ENCODE measurements around the gene GPATCH2L. TPM values are rescaled to one million over a fixed set of nuclear protein-coding genes. Genes with fewer than 3 reads are reported as not detected.

The GPATCH2L gene
- total and polyA plus RNA-seq, 8 donors = 2.2 to 96.5 (median 22.9) TPM

DNA sequence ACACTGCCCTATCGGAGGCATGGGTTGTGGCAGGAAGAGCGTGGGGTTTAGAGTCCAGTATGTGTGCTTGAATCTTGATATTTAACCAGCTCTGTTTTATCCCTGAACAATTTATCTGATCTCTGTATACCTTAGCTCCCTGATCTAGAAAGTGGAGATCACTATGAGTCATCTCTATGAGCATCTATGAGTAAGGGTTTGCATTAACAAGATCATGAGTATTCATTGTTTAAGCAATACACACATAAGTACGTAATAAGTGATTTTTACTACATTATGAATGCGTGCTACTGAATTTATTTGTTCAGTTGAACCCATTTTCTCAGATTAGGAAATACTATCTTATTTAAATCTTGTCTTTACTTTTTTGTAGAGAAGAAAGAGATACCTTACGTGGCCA lies 49.4 kb downstream of the GPATCH2L start:
- TF ChIP-seq, protein P1, sequence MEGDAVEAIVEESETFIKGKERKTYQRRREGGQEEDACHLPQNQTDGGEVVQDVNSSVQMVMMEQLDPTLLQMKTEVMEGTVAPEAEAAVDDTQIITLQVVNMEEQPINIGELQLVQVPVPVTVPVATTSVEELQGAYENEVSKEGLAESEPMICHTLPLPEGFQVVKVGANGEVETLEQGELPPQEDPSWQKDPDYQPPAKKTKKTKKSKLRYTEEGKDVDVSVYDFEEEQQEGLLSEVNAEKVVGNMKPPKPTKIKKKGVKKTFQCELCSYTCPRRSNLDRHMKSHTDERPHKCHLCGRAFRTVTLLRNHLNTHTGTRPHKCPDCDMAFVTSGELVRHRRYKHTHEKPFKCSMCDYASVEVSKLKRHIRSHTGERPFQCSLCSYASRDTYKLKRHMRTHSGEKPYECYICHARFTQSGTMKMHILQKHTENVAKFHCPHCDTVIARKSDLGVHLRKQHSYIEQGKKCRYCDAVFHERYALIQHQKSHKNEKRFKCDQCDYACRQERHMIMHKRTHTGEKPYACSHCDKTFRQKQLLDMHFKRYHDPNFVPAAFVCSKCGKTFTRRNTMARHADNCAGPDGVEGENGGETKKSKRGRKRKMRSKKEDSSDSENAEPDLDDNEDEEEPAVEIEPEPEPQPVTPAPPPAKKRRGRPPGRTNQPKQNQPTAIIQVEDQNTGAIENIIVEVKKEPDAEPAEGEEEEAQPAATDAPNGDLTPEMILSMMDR (IDR thresholded peaks at IDR 0.05) = no peak
- TF ChIP-seq POLR2A (IDR thresholded peaks at IDR 0.05) = no peak
- no peak for TF ChIP-seq POLR2AphosphoS5 (IDR thresholded peaks at IDR 0.05)
- no peak for TF ChIP-seq EP300 (IDR thresholded peaks at IDR 0.05)
- Histone ChIP-seq H3K4me3 (no peak overlapping the region), H3K36me3 (peaks cover 22 to 83% (median 77%) of the 10 kb centered on the region in 4 donors), H3K4me1 (peaks cover 0 to 6% (median 0%) of the 10 kb centered on the region in 4 donors), H3K27ac (no peak overlapping the region), H3K9me3 (no peaks in the 10 kb centered on the region), H3K27me3 (no peaks in the 10 kb centered on the region)
- intact Hi-C loops (cut with DNase I; ENCODE audit: low total_unique reads) = no loop called here
- 92 to 96% (median 94%) methylated on average over 5 of the region's 5 CpGs for WGBS, 5 donors
- DNase-seq = no peak

DNA sequence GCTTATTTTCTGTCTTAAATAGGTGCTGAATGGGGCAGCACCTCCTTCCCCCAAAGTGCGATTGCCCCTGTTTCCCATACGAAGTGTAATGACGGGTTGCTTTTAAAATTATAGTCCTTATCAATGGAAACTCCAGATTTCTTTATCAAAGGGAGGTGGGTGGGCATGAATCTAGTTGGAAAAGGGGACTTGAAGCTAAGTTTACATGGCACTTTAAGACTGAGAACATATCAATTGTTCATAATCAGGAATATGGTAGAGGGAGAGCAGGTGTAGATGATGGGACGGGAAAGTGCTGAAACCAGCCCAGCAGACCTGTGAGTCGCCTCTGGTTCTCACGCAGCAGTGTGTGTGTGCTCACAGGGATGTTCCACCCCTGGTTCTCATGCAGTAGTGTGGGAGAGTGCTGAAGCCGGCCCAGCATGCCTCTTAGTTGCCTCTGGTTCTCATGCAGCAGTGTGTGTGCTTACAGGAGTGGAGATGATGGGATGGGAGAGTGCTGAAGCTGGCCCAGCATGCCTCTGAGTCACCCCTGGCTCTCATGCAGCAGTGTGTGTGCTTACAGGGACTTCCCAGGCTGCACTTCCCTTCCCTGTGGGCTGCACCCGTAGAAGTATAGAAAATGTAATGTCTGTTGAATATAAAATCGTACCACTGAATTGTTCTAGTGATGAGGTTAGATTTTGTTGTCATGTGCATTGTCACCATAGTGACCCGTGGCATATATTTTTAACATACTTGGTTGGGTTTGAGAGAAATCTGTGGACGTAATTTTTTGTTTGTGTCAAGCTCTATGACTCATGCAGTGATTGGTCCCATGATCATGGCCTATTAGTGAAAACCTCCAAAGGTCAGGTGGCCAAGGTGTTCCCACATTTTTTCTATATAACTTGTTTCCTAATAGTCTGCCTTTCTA lies 51.6 kb downstream of the GPATCH2L start:
- no peaks in the 10 kb centered on the region for H3K9me3 ChIP-seq
- no peak for TF ChIP-seq POLR2AphosphoS5 (IDR thresholded peaks at IDR 0.05)
- H3K27ac ChIP-seq = no peak overlapping the region
- peak in 1 of 2 donors; percentile 39 for DNase-seq
- intact Hi-C loops (cut with DNase I; ENCODE audit: low total_unique reads) = no loop called here
- peaks cover 8 to 68% (median 58%) of the 10 kb centered on the region in 4 donors for H3K36me3 ChIP-seq
- H3K4me3 ChIP-seq = no peak overlapping the region
- H3K27me3 ChIP-seq = no peaks in the 10 kb centered on the region
- WGBS, 5 donors = 78 to 88% (median 82%) methylated on average over 10 to 11 of the region's 11 CpGs
- H3K4me1 ChIP-seq = peaks cover 0 to 6% (median 0%) of the 10 kb centered on the region in 4 donors

DNA sequence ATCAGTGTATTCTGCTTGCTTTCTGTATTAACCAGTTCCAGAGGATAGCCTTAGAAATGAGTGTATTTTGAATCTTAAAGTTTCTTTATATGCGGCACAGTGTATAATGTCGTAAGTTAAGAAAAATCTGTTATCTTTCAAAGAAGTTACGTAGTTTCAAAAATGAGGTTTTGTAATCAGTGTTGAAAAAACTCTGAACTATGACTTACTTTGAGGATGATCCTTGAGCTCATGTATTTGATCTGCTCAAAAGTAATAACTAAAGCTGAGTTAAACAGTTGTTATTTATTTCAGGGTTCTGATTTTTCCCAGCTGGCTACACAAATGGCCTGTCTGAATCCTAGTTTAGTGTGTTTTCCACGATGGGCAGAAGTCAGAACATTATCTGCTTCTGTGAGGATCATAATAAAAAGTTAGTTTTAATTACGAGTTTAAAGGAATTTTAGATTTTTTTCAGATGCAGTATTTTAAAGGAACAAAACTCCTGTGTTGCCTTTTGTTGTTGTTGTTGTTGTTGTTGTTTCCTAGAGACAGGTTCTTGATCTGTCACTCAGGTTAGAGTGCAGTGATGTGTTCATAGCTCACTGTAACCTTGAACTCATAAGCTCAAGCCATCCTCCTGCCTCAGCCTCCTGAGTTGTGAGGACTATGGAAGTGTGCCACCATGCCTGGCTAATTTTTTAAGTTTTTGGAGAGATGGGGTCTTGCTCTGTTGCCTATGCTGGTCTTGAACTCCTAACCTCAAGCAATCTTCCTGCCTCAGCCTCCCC lies 52.9 kb downstream of the GPATCH2L start:
- no peak overlapping the region for H3K4me3 ChIP-seq
- peaks cover 0 to 6% (median 0%) of the 10 kb centered on the region in 4 donors for H3K4me1 ChIP-seq
- H3K27ac ChIP-seq = no peak overlapping the region
- H3K9me3 ChIP-seq = no peaks in the 10 kb centered on the region
- no peaks in the 10 kb centered on the region for H3K27me3 ChIP-seq
- H3K36me3 ChIP-seq = peaks cover 7 to 55% (median 47%) of the 10 kb centered on the region in 4 donors
- TF ChIP-seq, protein P1 (IDR thresholded peaks at IDR 0.05) = no peak
- no peak for TF ChIP-seq EP300 (IDR thresholded peaks at IDR 0.05)
- TF ChIP-seq POLR2AphosphoS5 (IDR thresholded peaks at IDR 0.05) = no peak
- no peak for TF ChIP-seq POLR2A (IDR thresholded peaks at IDR 0.05)
- 84 to 92% (median 89%) methylated on average over 5 of the region's 5 CpGs for WGBS, 5 donors
- intact Hi-C loops (cut with DNase I; ENCODE audit: low total_unique reads) = no loop called here
- DNase-seq = no peak

DNA sequence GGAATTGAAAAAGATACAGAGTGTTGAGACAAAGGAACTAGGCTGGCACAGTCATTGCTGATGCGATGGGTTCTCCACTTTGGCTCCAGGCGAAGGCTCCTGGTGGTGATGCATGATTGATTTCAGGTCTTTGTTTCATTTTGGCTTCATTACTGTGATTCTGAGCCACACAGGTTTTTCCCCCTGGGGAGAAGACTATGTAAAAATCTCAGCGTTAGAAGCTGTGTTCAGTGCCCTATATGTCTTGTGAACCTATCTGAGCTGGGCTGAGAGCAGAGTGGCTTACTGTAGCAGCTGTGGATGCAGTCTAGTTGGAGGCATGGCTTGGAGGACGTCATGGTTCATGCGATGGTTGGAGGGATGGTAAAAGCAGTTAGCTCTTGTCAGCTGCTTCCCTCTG lies 54.0 kb downstream of the GPATCH2L start:
- Histone ChIP-seq H3K4me3 (no peak overlapping the region), H3K27me3 (no peaks in the 10 kb centered on the region), H3K9me3 (no peaks in the 10 kb centered on the region), H3K4me1 (peaks cover 0 to 6% (median 0%) of the 10 kb centered on the region in 4 donors), H3K27ac (no peak overlapping the region), H3K36me3 (peaks cover 6 to 45% (median 38%) of the 10 kb centered on the region in 4 donors)
- TF ChIP-seq, protein P1 (IDR thresholded peaks at IDR 0.05) = no peak
- TF ChIP-seq EP300 (IDR thresholded peaks at IDR 0.05) (no peak), POLR2AphosphoS5 (IDR thresholded peaks at IDR 0.05) (no peak), POLR2A (IDR thresholded peaks at IDR 0.05) (no peak)
- intact Hi-C loops (cut with DNase I; ENCODE audit: low total_unique reads) = no loop called here
- DNase-seq = no peak
- 88 to 98% (median 95%) methylated on average over 5 of the region's 5 CpGs for WGBS, 5 donors

Measured in stomach (tissue), 9 donors.